Measurements from ENCODE around the gene ISOC1. TPM values are rescaled to one million over a fixed set of nuclear protein-coding genes. Genes with fewer than 3 reads are reported as not detected.

Gene ISOC1
- total RNA-seq, 4 donors from 2014 or later: 30.7 to 141 (median 71.5) TPM

GRCh38 chr5:129115680-129116079, 21.1 kb downstream of the ISOC1 start:
- Histone ChIP-seq H3K36me3 (no peaks in the 10 kb centered on the region), H3K9me3 (no peaks in the 10 kb centered on the region), H3K4me3 (no peak overlapping the region), H3K27ac (no peak overlapping the region), H3K27me3 (no peaks in the 10 kb centered on the region), H3K4me1 (peaks cover 0 to 13% of the 10 kb centered on the region in 2 donors)
- intact Hi-C loops (cut with DNase I; ENCODE audit: low total_unique reads): no loop called here
- TF ChIP-seq POLR2A (IDR thresholded peaks at IDR 0.05): no peak
- no peak for TF ChIP-seq CTCF (IDR thresholded peaks at IDR 0.05)
- no peak for DNase-seq

- H3K4me3 ChIP-seq: no peak overlapping the region
- H3K9me3 ChIP-seq: no peaks in the 10 kb centered on the region
- intact Hi-C loops (cut with DNase I; ENCODE audit: low total_unique reads): no loop called here
Measured at GRCh38 chr5:129116797-129117196, 22.2 kb downstream of the ISOC1 start.

GRCh38 chr5:129118405-129118804, 23.9 kb downstream of the ISOC1 start:
- Histone ChIP-seq H3K4me3 (no peak overlapping the region), H3K27ac (no peak overlapping the region), H3K36me3 (no peaks in the 10 kb centered on the region), H3K27me3 (no peaks in the 10 kb centered on the region), H3K4me1 (peaks cover 0 to 1% of the 10 kb centered on the region in 2 donors), H3K9me3 (no peaks in the 10 kb centered on the region)
- intact Hi-C loops (cut with DNase I; ENCODE audit: low total_unique reads): no loop called here
- DNase-seq: no peak
- no peak for TF ChIP-seq POLR2A (IDR thresholded peaks at IDR 0.05)

More at GRCh38 chr5:129116797-129117196, 22.2 kb downstream of the ISOC1 start:
- H3K36me3 ChIP-seq: no peaks in the 10 kb centered on the region
- H3K4me1 ChIP-seq: peaks cover 0 to 10% of the 10 kb centered on the region in 2 donors
- DNase-seq: no peak
- H3K27me3 ChIP-seq: no peaks in the 10 kb centered on the region
- H3K27ac ChIP-seq: no peak overlapping the region
- TF ChIP-seq CTCF (IDR thresholded peaks at IDR 0.05) (no peak), POLR2A (IDR thresholded peaks at IDR 0.05) (no peak)

- intact Hi-C loops (cut with DNase I; ENCODE audit: low total_unique reads): no loop called here
- no peak for DNase-seq
- Histone ChIP-seq H3K27me3 (no peaks in the 10 kb centered on the region), H3K4me3 (no peak overlapping the region), H3K9me3 (no peaks in the 10 kb centered on the region), H3K36me3 (no peaks in the 10 kb centered on the region), H3K4me1 (no peaks in the 10 kb centered on the region), H3K27ac (no peak overlapping the region)
- TF ChIP-seq CTCF (IDR thresholded peaks at IDR 0.05): no peak
- TF ChIP-seq POLR2A (IDR thresholded peaks at IDR 0.05): no peak
Measured at GRCh38 chr5:129118826-129119225, 24.3 kb downstream of the ISOC1 start.

GRCh38 chr5:129120158-129120581, 25.6 kb downstream of the ISOC1 start:
- no peak for DNase-seq
- Histone ChIP-seq H3K4me1 (no peaks in the 10 kb centered on the region), H3K4me3 (no peak overlapping the region), H3K27me3 (no peaks in the 10 kb centered on the region), H3K9me3 (no peaks in the 10 kb centered on the region), H3K27ac (no peak overlapping the region), H3K36me3 (no peaks in the 10 kb centered on the region)
- intact Hi-C loops (cut with DNase I; ENCODE audit: low total_unique reads): no loop called here
- TF ChIP-seq CTCF (IDR thresholded peaks at IDR 0.05): no peak
- TF ChIP-seq POLR2A (IDR thresholded peaks at IDR 0.05): no peak

- H3K9me3 ChIP-seq: no peaks in the 10 kb centered on the region
- no peak overlapping the region for H3K27ac ChIP-seq
- intact Hi-C loops (cut with DNase I; ENCODE audit: low total_unique reads): no loop called here
- no peaks in the 10 kb centered on the region for H3K36me3 ChIP-seq
- no peak overlapping the region for H3K4me3 ChIP-seq
- no peaks in the 10 kb centered on the region for H3K4me1 ChIP-seq
- DNase-seq: no peak
- TF ChIP-seq POLR2A (IDR thresholded peaks at IDR 0.05) (no peak), CTCF (IDR thresholded peaks at IDR 0.05) (no peak)
- no peaks in the 10 kb centered on the region for H3K27me3 ChIP-seq
Measured at GRCh38 chr5:129122560-129122959, 28.0 kb downstream of the ISOC1 start.

Measured in uterus (tissue), 4 donors.